Measurements from ENCODE around the gene ATL3.
"Not testable (repeated sequence)": the region's sequence is repeated elsewhere in the genome, so short reads cannot be mapped to it uniquely, and the experiment has no call there.

ATL3 gene

DNA sequence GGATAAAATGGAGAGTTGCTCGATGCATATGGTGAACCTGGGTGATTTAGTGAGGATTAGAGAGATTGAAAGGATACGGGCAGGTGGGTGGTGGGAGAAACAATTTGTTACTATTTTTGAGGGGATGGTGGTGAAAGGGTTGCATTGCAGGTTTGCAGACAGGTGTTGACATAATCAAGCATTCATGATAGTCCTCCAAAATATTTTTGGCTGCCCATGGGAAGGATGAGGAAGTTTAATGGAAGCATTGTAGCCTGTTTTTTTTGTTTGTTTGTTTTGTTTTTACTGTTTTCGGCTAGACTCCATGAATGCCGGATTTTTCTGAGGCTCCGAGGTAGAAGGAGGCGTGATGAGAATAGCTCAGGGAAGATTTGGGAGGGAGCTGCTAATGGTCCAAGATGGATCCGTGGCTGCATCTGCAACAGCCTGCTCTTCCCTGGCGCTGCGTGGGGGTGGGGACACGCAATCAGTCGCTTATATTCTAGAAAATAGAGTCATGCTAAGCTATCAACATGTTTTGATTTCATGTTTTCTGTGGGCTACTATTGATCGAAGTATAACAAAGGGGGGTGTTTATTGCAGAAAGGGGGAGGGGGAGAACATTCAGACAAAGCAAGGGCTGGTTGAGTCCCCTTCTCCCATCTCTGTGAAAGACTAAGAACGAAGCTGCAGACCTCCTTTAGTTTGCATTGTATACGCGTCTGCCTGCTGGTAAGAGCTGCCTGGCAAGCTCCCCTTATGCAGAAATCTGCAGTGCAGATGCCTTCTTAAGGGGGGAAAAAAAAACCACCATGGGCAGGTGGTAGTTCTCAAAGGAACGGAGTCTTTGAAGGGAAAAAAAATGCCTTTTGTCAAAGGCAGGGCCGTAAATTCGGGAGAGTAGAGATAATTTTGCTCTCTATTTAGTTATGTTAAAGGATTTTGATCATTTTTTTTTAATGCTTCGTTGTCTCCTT lies 11.2 kb upstream of the ATL3 start:
- DNase-seq (ENCODE audit: insufficient read length, low spot score), result no peak
- no peak for FAIRE-seq

DNA sequence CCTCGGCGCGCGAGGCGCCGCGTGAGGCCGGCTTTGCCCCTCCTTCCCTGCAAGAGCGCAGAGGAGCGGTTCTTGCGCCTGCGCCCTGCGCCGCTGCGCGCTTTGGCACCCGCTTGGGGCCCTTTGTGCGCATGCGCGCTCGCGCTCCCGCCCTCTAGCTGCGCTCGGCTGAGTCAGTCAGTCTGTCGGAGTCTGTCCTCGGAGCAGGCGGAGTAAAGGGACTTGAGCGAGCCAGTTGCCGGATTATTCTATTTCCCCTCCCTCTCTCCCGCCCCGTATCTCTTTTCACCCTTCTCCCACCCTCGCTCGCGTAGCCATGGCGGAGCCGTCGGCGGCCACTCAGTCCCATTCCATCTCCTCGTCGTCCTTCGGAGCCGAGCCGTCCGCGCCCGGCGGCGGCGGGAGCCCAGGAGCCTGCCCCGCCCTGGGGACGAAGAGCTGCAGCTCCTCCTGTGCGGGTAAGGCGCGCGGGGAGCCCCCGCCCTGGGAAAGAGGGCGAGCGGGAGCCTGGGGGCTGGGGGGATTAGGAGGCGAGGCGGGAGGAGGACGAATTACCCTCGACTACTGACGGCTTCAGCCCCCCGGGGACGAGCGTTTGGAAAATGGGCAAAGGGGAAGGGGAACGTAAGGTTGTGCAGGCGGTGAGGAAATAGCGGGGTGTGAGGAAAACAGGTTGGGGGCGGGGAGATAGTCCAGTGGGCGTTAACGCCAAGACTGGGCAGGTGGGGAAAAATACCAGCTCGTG lies 10.3 kb upstream of the ATL3 start, which contains the start of gene RTN3:
TSS of gene RTN3 (plus strand) at position 180 of the 745 bp plus-strand sequence. CDS start at position 317, 137 bp downstream.
- FAIRE-seq, result no peak
- DNase-seq (ENCODE audit: insufficient read length, low spot score), result peak; percentile 93

DNA sequence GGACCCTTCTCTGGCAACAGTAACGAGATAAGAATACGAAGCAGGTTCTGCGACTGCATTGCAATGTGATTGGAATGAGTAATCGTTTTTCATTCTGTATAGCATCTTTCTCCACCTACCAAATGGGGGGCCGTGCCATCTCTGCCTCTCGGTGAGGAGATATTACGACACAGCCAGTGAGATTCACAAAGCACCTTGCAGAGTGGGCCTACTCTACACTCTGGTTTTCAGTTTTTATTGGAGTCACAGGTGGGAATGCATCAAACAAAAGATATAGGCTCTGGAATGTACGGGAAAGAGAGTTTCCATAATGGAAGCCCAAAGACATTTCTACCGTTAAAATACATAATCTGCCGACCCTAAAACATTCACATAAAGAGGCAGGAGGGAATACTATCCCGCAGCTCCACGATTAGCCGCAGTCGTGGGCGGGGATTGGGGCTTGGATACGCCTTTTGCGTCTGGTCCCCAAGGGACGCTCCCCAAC lies 9.7 kb upstream of the ATL3 start:
- DNase-seq (ENCODE audit: insufficient read length, low spot score) (peak; percentile 27), FAIRE-seq (no peak)

DNA sequence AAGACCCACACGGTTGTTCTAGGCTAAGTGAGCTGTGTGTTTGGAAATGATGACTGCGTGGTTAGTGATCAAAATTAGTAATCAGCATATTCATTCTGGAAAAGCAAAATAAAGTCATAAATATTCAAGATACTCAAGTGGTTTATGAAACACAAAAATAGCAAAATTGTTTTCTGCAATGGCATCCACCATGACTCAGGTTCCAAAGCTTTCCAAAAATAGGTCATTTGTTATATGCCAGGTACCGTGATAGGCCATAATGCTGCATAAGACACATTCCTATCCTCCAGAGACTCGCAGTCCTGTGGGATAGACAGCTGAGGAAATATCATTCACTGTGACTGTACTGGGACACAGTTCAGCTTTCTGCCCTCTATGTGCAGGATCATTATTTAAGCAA lies 2.4 kb upstream of the ATL3 start:
- DNase-seq (ENCODE audit: insufficient read length, low spot score) (no peak), FAIRE-seq (no peak)

DNA sequence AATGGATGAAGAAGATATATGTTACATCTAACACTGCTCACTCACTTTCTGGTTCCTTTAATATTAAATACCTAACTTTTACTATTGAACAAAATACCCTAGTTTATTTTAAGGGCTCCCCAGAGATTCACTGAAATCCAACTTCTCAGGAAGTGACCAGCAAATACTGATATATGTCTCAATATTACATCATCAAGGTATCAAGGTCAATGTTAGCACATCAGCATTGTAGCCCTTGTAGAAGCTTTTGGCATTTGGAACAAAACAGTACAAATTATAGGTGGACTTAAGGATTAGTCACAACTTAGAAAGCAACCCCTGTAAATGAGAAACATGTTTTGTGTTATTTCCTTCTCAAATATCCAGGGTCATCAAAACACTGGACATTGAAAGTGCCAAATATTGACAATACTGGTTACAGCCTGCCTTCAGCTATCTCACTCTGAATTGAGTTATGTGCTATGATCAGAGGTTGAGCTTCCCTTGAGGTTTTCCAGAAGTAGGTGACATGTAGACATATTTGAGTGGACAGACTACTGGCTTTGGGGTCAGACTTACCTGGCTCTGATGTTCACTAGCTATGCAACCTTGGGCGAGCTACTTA lies 1.9 kb upstream of the ATL3 start:
- FAIRE-seq (no peak), DNase-seq (ENCODE audit: insufficient read length, low spot score) (no peak)

DNA sequence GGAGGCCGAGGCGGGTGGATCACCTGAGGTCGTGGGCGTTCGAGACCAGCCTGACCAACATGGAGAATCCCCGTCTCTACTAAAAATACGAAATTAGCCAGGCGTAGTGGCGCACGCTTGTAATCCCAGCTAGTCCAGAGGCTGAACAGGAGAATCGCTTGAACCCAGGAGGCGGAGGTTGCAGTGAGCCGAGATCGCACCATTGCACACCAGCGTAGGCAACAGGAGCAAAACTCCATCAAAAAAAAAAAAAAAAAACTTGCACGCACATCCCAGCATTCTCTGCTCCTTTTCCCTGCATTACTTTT lies 934 bp upstream of the ATL3 start:
- no peak for FAIRE-seq
- DNase-seq (ENCODE audit: insufficient read length, low spot score), result no peak

DNA sequence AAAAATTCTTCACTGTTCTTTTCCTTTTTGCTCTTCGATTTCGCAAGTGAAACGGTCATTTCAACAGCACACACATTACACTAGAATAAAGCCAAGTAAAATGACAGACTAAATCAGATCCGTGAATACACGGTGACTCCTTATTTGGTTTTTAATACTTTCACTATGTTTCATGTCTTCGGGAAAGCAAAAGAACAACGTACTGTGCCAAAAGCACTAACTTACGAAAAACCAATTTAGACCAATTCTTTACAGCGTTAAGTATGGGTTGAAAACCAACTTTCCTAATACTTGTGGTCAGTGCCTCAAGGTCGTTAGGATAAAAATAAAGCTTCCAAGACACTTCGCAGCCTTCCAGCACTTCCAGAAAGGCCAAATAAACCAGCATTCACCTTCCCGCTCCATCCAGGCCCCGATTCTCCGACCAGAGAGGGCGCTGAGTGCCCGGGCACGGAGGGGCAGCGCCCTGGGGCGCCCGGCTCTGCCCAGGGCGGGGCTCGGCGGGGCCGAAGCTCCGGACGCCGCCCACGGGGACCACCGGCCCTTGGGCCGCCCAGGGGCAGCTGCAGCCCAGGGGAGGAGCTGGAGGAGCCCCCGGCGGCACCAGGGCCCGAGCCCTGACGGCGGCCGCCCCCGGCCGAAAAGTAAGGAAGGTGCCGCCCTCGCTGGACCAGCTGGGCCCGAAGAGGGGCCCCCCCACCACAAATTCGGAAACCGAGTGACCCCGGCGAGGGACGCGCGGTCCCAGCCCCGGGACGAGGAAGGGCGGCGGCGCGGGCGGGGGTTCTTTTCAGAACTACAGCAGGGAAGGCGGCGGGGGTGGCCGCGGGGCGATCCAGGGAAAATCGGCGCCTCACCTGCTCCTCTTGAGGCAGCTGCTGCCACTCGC lies 499 bp downstream of the ATL3 start:
- DNase-seq (ENCODE audit: insufficient read length, low spot score) (peak; percentile 36), FAIRE-seq (no peak)

DNA sequence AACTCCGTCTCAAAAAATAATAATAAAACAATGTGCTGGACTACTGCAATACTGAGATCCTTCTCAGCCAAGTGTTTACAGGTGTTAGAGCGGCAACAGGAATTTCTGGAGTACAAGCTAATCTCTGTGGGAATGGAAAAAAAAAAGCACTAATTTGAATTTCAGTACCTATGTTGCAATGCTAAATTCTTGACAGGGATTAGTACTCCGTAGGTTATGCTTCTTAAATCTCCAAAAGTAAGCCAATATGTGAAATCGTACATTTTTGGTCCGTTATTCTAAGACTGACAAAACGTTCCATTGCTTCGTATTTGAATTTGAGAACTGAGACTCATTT lies 1.1 kb downstream of the ATL3 start:
- FAIRE-seq, result no peak
- DNase-seq (ENCODE audit: insufficient read length, low spot score), result no peak

DNA sequence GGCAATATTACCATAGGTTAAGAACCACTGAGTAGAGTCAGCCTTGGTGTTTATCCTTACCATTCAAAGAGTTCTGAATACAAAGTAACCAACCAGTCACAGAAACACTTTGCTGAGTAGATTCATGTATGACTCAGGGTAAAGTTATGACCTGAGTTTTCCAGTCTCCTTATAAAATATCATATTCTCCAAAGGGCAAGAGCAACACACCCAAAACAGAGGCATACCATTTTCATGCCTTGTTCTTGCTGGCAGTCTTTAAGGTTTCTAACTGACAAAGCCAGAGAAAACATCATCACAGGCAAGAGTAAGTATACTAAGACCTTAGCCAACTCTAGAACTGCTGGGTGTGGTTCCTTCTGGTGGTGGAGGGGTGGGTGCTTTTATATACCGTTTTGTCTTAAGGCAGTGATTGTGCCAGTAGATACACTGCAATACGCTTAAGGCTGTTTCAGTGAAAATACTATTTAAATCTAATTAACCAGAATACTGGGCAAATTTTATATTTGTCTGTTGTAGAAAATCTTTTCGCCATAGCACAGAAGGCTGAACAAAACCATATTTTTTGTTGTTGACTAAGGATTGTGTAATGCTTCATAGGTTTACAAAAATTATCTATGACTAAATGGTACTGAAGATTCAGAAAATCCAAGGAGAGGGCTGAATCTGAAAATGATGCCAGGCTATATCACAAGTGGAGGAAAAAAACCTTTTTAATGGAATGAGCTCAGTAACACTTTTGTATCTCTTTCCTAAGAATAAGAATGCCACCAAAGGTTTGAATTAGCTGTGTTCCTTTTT lies 3.0 kb downstream of the ATL3 start:
- peak; percentile 67 for DNase-seq (ENCODE audit: insufficient read length, low spot score)

DNA sequence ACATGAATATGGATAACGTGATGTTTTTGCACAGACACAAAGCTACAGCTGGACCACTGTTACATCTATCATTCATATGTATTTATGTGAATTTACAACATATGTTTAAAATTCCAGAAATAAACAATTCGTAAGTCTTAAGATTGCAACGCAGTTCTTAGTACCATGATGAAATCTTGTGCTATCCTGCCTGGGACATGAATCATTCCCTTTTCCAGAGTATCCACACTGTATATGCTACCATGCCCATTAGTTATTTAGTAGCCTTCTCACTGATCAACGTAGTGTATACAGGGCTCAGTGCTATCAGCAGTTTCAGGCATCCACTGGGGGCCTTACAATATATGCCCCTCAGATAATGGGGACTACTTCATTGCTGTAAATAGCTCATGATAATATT lies 4.3 kb downstream of the ATL3 start:
- FAIRE-seq (no peak), DNase-seq (ENCODE audit: insufficient read length, low spot score) (no peak)

More for the DNA sequence above, 3.0 kb downstream of the ATL3 start:
- no peak for FAIRE-seq

DNA sequence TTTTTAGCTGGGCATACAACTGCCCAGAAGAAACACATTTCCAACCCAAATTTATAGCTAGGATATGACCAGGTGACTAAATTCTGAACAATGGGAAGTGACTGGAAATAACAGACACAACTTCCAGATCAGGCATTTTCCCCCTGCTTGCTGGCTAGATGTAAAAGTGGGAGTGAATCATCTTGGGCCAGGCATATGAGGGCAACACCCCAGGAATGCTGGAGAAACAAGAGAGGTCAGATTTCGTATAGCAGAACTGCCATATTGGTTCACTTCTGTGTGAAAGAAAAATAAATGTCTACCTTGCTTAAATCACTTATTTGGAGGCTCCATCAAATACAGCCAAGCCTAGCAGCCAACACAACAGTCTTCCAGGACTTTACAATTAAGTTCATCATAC lies 7.4 kb downstream of the ATL3 start:
- DNase-seq (ENCODE audit: insufficient read length, low spot score), result peak; percentile 57
- FAIRE-seq, result no peak

DNA sequence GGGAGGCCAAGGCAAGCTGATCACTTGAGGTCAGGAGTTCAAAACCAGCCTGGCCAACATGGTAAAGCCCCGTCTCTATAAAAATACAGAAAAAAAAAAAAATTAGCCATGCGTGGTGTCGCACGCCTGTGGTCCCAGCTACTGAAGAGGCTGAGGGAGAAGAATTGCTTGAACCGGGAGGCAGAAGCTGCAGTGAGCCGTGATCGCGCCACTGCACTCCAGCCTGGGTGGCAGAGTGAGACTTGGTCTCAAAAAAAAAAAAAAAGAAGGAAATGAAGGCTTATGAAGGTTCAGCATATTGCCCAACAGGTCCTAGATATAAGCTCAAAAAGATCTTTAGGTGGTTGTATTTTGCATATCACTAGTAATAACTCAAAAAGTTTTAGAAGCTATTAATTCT lies 10.2 kb downstream of the ATL3 start:
- no peak for FAIRE-seq
- no peak for DNase-seq (ENCODE audit: insufficient read length, low spot score)

DNA sequence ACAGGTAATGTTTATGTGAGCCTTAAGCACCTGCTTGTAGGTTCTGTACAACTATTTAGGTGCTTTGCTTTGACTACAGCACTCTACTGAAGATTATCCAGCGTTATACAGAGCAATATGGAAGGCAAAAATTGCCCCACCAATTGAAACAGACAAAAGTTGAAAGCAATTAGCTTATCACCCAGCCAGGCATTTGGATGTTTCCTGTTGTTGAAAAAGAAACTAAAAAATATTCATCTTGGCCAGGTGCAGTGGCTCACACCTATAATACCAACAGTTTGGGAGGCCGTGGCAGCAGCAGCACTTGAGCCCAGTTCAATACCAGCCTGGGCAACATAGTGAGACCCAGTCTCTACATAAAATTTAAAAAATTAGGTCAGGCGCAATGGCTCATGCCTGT lies 18.5 kb downstream of the ATL3 start:
- FAIRE-seq (no peak), DNase-seq (ENCODE audit: insufficient read length, low spot score) (no peak)

DNA sequence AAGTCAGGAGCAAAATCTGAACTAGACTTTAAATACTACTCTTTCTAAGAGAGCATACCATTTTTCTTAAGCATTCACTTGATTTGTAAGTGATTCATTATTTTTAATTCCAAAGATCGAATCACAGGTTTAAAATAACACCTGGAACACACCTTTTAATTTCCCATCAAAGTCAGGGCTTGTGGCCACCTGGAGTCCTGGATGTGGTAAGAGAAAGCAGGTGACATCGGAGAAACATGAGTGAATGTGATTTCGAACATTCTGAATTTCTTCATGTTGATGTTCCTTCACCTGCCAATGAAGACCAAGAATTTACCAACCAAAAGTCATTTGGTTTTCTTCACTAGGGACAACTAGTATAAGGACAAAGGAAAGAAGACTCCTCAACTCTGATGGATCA lies 28.0 kb downstream of the ATL3 start:
- FAIRE-seq, result no peak
- no peak for DNase-seq (ENCODE audit: insufficient read length, low spot score)

DNA sequence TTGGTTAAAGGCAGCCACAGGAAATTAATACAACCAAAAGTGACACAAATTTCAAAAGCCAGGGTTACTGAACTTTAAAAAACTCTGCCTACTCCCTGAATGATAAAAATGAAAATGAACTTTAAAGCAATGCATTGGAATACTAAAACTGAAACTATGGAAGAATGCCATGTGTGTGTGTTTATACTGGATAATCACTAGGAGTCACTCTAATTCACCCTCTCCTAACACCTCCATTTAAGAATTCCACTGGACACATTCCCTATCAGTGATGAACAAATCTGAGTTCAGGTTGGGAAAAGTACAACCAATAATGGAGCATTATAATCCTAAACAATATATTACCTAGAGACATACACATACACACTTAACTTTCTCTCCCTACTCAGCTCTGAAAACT lies 29.4 kb downstream of the ATL3 start:
- DNase-seq (ENCODE audit: insufficient read length, low spot score) (no peak), FAIRE-seq (no peak)

DNA sequence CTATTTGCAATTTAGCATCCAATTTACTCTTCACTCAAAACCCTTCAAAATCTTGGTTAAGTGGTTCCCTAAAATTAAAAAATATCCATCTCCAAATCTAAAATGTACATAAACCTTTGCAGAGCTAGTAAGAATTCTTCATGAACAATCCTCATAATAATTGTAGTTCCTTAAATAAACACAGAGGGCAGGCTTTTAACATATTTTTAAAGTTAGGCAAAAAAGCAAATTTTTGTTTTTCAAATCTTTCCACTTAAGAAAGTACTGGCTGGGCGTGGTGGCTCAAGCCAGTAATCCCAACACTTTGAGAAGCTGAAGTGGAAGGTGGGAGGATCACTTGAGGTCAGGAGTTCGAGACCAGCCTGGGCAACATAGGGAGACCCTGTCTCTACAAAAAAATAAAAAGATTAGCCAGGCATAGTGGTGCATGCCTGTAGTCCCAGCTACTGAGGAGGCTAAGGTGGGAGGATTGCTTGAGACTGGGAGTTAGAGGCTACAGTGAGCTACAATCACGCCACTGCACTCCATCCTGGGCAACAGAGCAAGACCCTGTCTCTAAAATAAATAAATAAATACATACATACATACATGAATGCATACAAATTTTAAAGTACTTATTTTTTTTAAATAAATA lies 31.9 kb downstream of the ATL3 start:
- no peak for DNase-seq (ENCODE audit: insufficient read length, low spot score)

DNA sequence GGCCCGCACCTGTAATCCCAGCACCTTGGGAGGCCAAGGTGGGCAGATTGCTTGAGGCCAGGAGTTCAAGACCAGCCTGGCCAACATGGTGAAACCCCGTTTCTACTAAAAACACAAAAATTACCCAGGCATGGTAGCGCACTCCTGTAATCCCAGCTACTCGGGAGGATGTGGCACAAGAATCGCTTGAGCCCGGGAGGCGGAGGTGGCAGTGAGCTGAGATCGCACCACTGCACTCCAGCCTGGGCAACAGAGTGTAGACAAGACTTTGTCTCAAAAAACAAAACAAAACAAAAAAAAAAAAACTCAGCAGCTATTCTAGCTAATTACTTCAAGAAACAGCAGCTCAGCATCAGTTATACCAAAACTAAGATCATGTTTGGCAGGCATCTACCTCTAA lies 32.7 kb downstream of the ATL3 start:
- not testable (repeated sequence) for DNase-seq (ENCODE audit: insufficient read length, low spot score); FAIRE-seq

More for the DNA sequence above, 31.9 kb downstream of the ATL3 start:
- no peak for FAIRE-seq

DNA sequence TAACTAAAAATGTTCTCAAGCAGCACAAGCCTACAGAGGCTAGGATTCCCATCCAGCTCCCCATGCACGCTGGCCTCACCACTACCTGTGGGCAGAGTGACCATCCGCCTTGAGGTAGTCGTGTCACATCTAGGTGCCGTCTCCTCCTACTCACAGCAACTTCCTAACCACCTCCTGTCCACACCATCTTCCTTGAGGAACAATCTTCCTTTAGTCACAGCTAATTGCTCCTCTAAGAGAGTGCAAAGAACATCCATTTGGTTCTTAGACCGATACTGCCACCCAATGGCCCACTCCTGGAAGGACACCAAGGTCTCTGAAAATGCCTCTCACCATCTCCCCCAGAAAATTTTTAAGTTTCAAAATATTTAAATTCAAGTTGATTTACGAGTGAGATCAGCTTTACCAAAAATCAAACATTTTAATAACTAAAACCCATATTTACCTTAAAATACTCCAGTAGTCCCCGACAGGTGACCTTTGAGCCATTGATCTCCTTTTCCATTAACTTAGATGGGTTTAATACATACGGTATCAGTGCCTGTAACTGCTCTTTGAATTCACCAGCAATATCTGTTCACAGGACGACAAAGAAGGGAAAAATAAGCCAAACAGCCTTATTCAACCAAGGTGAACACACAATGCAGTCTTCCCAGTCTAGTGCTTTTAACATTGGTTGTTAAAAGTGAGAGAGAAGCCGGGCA lies 35.3 kb downstream of the ATL3 start:
- FAIRE-seq, result no peak
- peak; percentile 71 for DNase-seq (ENCODE audit: insufficient read length, low spot score)

DNA sequence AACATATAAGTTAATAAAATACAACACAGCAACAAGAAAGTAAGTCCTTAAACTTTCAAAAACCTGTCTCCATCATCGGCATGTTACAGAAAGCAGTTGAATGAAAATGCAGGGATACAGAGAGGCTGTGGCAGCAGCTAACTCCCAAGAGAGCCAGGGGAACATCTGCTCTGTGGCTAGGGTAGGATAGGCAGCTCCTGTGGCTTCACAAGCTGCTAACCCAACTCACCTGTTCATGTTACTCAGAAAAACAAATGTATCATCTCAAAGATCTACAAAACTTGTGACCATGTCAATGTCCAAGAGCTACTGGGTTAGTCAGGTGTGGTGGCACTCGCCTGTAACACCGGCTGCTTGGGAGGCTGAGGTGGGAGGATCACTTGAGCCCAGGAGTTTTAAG lies 41.8 kb downstream of the ATL3 start:
- DNase-seq (ENCODE audit: insufficient read length, low spot score) (no peak), FAIRE-seq (no peak)
